Hematopoietic multipotent progenitor cell treated with erythropoietin and hydrocortisone succinate and interleukin-3 and kit ligand, for 15 days (in vitro differentiated cells): ENCODE data around the gene OR4K13.

ENCODE experiments used
- DNase-seq: peaks from one replicate; pipeline ENCODE4 v3.0.0-alpha.2; 2015; ENCODE audit warnings: low spot score

The OR4K13 gene

DNA sequence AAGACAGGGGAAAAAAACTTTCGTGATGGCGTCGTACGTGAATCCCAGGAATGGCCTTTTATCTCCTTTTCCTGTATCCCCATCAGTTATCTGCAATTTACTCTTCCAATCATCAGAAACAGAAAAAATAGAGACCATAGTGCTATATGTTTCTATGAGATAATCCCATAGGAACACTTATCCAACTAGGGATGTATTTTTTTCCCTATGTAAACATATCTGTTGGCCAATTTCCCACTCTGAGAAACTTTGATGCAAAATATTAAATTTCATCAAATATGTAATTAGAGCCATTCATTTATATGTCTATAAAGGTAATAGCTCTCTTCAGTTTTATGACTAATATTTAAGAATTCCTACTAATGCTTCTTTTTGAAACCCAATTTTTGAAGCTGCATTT is at the start of gene OR4K13:
TSS of gene OR4K13 (minus strand) at position 101 of the 400 bp plus-strand sequence. CDS start 1,280 bp downstream, outside the sequence.
- no peak for DNase-seq

DNA sequence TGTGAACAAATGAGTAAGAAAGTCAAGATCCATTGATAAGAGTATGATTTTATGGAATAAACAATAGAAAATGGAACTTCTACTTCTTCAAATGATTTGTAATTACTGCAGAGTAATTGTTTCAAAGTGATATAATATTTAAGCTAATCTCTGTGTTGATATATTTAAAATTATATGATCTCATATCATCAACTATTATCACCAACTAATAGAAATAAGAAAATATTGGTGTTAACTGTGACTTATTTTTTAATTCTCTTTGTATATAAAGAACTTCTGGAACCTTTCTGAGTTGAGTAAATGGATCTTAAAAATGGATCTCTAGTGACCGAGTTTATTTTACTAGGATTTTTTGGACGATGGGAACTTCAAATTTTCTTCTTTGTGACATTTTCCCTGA is 23.9 kb upstream of the OR4K13 start, which contains the start of gene OR4L1:
TSS of gene OR4L1 (plus strand) at position 301 of the 400 bp plus-strand sequence. CDS start at position 301, 0 bp downstream.
- DNase-seq: no peak

DNA sequence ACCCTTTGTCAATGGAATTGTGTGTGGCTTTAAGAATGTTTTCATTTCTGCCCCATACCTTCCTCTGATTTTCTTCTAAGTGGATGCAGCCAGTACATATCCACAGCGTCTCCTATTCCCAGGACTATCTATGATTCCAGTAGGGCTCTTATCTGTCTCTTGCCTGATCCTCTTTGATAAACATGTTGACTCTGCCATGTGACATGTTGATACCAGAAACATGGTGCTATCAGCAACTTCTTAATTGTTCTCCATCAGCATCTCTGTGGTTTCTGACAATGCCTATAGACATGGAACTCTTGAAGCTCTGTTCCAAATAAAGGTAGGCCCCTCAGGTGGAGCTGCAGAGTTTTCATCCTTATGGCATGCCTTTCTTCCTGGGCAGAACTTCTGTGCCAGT is 12.4 kb upstream of the OR4K13 start:
- DNase-seq: no peak

GRCh38 chr14:20044243-20044642 is 8.4 kb upstream of the OR4K13 start:
- no peak for DNase-seq

DNA sequence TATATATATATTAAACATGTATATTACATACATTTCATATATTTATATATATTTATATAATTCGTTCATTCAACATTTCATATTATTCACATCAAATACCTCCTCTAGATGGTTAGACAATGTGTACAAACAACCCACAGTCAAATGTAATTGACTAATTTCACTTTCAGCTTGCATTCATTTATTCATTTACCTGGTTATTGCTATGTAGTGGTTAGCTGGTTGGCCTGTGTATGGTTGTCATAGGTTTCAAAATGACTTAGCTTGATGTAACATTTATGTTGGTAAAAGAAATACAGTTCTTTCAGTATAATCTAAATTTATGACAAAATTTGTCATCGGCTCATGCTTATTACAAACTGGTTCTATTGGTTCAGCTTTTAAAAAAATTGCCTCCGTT is 389 bp downstream of the OR4K13 start:
- DNase-seq: no peak

DNA sequence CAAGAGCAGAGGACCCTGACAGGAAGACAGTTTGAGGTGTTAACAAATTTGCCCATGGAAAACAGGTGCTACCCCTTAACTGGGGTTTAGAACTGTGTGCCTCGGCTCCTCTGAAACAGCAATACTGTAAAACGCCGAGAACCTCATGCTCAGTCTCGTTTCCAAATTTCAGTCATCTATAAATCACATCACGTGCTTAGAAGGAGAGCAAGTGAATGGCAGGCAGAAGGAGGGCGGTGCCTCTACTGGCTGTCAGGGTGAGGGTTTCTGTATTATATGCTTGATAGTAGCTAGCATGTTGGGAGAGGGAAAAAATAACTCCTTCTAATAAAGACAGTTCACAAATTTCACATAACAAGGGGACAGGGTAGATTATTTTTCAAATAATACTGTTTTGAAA is 4.8 kb downstream of the OR4K13 start:
- no peak for DNase-seq

DNA sequence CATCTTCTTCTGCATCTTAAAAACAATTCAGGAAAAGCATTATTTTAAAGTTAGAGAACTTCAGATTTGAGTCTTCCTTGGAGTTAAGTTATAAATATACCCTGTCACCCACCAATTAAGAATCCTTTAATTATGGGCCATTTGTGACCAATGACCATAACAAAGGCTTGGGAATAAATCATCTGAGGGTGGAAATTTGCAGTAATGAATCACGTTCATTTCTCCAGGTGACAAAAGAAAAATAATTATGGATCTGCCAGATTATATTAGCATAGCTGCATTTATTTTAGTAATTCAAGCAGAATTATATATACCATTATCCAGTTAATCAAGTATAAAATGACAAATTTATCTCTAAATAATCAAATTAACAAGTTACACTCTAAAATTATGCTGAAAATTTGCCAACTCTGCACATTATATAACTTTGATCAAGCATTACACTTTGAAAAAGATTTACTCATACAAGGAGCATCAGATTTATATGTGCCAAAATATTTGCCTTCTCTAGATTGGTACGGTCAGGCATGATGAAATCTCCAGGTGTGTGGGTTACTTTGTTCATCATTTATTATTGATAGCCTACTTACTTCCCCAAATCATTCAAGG is 16.5 kb downstream of the OR4K13 start, which contains the start of gene OR4K14:
TSS of gene OR4K14 (minus strand) at position 51 of the 609 bp plus-strand sequence. CDS start 4,114 bp downstream, outside the sequence.
- DNase-seq: no peak

GRCh38 chr14:20008156-20008555 is 27.7 kb downstream of the OR4K13 start:
- DNase-seq: no peak

- no peak for DNase-seq
Observed at GRCh38 chr14:20002319-20002718, 33.5 kb downstream of the OR4K13 start.

- DNase-seq: no peak
Observed at GRCh38 chr14:20001863-20002262, 34.0 kb downstream of the OR4K13 start, which contains the start of gene OR4Q2. TSS of gene OR4Q2 (plus strand) at chr14:20002163.

- no peak for DNase-seq
Observed at GRCh38 chr14:19993438-19993837, 42.4 kb downstream of the OR4K13 start.
